GM12892 (cell line): Measurements from ENCODE around the gene MOGAT1.

ENCODE experiments used
- POLR2A ChIP-seq: IDR thresholded peaks from 2 replicates; pipeline ENCODE4 v1.6.1; 2011; ENCODE audit warnings: low read depth, low read length, control low read depth
- TAF1 ChIP-seq: IDR thresholded peaks from 2 replicates; pipeline ENCODE4 v1.6.1; 2011; ENCODE audit warnings: low read depth, mild to moderate bottlenecking, control low read depth, low read length, borderline replicate concordance

DNA sequence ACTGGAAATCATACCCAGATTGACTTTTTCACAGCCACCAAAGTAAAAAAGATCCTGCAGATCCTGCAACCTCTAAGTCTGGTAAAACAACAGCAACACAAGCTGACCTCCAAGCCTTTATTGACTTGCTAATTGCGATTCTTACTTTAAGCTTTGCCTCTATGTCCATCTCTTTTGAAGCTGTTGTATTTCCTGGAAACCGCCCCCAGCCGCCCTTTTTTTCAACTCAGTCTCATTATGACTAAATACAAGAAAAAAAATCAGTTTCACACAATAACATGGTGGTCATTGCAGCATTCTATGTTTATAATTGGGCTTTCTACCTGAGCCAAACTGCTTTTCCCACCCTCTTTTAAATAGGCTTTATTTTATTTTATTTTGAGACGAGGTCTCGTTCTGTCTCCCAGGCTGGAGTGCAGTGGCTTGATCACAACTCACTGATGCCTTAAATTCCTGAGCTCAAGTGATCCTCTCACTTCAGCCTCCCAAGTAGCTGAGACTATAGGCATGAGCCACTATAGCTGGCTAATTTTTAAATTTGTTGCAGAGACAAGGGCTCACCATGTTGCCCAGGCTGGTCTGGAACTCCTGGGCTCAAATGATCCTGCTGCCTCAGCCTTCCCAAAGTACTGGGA is 76.2 kb downstream of the MOGAT1 start:
- TF ChIP-seq POLR2A: no peak
- no peak for TF ChIP-seq TAF1
